ENCODE data around the gene ZSCAN5A. TPM values are rescaled to one million over a fixed set of nuclear protein-coding genes. Genes with fewer than 3 reads are reported as not detected.

Gene ZSCAN5A
- total RNA-seq, 1 donor from 2014 or later = 1.4 TPM

DNA sequence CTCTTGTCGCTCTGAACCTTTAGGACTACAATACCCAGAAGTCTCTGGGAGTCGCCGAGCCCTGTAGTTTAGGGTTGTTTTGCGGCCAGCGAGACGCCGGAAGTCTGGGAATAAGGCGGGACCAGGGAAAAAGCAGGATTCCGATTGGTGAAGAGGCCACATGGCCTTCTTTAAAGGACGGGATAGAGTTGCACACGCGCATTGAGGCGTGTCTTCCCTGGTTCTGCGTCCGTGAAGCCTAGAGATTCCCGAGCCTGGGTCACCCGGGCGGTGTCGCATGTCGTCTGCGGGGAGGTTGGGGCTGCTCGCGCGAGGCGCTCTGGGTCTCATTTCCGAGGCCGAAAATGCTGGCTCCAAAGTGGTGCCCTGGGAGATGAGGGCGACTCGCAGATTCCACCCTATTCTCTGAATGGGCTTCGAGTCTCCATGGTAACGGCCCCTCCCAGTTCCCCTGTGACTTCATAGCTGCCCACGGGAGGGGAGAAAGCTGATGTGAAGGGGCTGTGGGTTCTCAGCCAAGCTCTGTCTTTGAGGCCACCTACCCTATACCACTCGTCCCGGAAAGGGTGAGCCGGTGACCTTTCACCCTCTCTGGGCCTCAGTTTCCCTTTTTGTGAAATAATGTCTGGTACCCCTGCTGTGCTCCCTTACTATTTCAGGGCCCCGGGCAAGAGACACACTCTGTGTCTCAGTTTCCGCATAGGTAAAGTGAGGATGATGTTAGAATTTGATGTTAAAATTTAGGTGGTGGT is 614 bp upstream of the ZSCAN5A start:
- peak; percentile 94 for DNase-seq (ENCODE audit: low read depth)
- TF ChIP-seq, protein P1, sequence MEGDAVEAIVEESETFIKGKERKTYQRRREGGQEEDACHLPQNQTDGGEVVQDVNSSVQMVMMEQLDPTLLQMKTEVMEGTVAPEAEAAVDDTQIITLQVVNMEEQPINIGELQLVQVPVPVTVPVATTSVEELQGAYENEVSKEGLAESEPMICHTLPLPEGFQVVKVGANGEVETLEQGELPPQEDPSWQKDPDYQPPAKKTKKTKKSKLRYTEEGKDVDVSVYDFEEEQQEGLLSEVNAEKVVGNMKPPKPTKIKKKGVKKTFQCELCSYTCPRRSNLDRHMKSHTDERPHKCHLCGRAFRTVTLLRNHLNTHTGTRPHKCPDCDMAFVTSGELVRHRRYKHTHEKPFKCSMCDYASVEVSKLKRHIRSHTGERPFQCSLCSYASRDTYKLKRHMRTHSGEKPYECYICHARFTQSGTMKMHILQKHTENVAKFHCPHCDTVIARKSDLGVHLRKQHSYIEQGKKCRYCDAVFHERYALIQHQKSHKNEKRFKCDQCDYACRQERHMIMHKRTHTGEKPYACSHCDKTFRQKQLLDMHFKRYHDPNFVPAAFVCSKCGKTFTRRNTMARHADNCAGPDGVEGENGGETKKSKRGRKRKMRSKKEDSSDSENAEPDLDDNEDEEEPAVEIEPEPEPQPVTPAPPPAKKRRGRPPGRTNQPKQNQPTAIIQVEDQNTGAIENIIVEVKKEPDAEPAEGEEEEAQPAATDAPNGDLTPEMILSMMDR (conservative IDR thresholded peaks at IDR 0.05; ENCODE audit: low read depth, low read length) = no peak
- H3K4me3 ChIP-seq (ENCODE audit: low read depth, low read length) = peak overlapping the region; percentile 69

DNA sequence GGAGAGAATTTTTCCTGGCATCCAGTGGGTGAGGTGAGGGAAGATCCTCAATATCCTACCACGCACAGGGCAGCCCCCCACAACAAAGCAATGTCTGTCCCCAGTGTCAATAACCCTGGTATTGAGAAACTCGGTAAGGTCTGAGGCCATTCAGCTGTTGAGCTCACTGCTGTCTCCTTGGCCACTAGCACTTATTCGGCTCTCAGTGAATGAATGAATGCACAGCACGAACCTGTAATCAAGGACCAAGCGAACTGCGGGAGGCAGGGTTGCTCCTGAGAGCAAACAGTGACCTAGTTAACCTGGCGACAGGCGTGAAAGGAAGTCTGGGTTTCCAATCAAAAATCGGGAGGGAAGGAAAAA is 640 bp downstream of the ZSCAN5A start:
- H3K4me3 ChIP-seq (ENCODE audit: low read depth, low read length) = peak overlapping the region; percentile 69
- DNase-seq (ENCODE audit: low read depth) = no peak
- TF ChIP-seq, protein P1 (conservative IDR thresholded peaks at IDR 0.05; ENCODE audit: low read depth, low read length) = no peak

DNA sequence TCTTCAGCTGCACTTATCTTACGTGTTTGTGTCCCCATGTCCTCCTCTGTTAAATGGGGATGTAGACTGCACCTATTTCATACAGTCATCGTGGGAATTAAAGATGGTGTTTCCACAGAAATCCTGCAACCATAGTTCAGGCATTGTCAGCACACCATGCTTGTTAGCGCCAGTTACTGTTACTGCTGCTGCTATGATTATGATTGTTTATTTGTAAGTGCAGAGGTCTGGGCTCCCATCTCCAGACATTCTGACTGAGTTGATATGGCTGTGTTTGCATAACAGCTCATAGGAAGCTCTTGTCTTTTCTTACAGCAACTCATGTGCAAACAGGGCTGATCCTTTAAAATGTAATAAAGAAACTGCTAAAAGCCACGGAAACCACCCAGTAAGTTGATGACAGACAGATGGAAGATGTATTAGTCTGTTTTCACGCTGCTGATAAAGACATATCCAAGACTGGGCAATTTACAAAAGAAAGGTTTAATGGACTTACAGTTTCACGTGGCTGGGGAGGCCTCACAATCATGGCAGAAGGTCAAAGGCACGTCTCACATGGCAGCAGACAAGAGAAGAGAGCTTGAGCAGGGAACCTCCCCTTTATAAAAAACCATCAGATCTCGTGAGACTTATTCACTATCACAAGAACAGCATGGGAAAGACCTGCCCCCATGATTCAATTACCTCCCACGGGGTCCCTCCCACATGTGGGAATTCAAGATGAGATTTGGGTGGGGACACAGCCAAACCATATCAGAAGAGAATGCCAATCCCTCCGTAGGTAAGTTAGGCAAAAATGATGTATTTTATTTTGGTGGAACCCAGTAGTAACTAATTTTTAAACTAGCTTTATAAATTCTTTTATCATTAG is 1.6 kb downstream of the ZSCAN5A start:
- TF ChIP-seq, protein P1 (conservative IDR thresholded peaks at IDR 0.05; ENCODE audit: low read depth, low read length) = no peak
- DNase-seq (ENCODE audit: low read depth) = no peak
- peak overlapping the region; percentile 69 for H3K4me3 ChIP-seq (ENCODE audit: low read depth, low read length)

DNA sequence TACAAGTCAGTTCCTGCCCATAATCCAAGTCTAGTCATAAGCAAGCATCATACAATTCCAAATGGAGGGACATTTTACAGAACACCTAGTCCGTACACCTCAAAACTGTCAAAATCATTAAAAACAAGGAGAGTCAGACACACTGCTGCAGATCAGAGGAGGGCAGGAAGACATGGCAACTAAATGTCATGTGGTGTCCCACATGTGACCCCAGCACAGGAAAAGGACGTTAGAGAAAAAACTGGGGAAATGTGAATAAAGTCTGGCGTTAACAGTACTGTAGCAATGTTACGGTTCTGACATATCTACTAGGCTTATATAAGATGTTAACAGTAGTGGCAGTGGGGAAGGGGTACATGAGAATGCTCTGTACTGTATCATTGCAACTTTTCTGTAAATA is 2.3 kb downstream of the ZSCAN5A start:
- H3K4me3 ChIP-seq (ENCODE audit: low read depth, low read length) = no peak overlapping the region
- TF ChIP-seq, protein P1 (conservative IDR thresholded peaks at IDR 0.05; ENCODE audit: low read depth, low read length) = no peak
- no peak for DNase-seq (ENCODE audit: low read depth)

DNA sequence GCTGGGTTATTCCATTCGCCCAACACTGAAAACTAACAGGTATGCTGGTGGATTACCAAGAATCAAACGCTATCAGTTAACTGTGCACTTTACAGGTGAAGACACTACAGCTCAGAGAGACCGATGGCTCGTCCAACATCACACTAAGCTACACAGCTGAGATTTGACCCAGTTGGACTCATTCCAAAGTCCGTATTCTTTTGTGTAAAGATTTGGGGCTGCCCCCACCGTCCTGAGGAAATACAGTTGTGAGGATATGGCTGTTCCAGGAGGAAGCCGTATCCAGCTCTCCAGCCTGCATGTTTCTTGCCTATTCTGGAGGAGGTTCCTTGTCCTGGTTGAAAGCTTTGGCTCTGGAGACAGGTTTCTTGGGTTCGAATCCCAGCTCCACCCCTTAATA is 4.2 kb downstream of the ZSCAN5A start:
- no peak for DNase-seq (ENCODE audit: low read depth)
- TF ChIP-seq, protein P1 (conservative IDR thresholded peaks at IDR 0.05; ENCODE audit: low read depth, low read length) = no peak

DNA sequence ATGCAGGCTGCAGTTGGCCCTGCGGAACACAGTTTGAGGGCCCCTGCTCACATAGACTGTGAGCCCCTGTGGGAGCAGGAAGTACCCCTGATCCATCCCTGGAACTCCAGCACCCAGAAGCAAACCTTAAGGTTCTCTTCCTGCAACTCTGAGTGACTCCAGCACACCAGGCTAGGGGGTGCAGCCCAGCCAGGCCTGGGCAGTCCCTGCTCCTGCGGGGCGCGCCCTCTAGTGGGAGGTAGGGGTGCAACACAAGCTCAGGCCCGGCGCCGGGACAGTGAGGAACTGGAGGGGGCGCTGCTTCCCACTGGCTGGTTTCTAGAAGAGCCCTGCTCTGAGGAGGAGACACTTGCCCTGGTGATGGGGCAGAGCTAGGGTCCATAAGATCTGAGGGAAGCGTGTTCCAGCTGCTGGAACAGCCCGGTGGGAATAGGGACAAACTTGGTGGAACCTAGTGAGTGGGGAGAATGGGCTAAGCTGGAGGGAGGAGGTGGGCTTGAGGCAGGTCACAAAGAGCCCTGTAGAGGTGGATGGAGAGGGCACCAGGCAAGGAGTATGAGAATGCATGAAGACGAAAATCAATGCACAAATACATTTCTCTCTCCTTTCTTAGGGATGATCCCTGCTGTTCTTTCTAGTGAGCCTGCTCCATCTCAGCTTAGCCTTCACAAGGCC is 5.0 kb downstream of the ZSCAN5A start:
- no peak for DNase-seq (ENCODE audit: low read depth)
- TF ChIP-seq, protein P1 (conservative IDR thresholded peaks at IDR 0.05; ENCODE audit: low read depth, low read length) = peak; percentile 89
- H3K4me3 ChIP-seq (ENCODE audit: low read depth, low read length) = no peak overlapping the region

More for the DNA sequence above, 4.2 kb downstream of the ZSCAN5A start:
- H3K4me3 ChIP-seq (ENCODE audit: low read depth, low read length) = no peak overlapping the region
